Ishikawa (cell line): ENCODE data around the gene IL6.

Experiments used
- CEBPB ChIP-seq: IDR thresholded peaks from 2 replicates; pipeline ENCODE4 v1.6.1; 2012
- CREB1 ChIP-seq: IDR thresholded peaks from 2 replicates; pipeline ENCODE4 v1.6.1; 2012; ENCODE audit warnings: low read depth
- EGR1 ChIP-seq: IDR thresholded peaks from 2 replicates; pipeline ENCODE4 v1.6.1; 2012
- EP300 ChIP-seq: IDR thresholded peaks from 2 replicates; pipeline ENCODE4 v1.6.1; 2012; ENCODE audit warnings: borderline replicate concordance
- FOXM1 ChIP-seq: IDR thresholded peaks from 2 replicates; pipeline ENCODE4 v1.6.1; 2012; ENCODE audit warnings: low read depth, borderline replicate concordance
- NFIC ChIP-seq: IDR thresholded peaks from 2 replicates; pipeline ENCODE4 v1.6.1; 2012
- RAD21 ChIP-seq: IDR thresholded peaks from 2 replicates; pipeline ENCODE4 v1.6.1; 2012; ENCODE audit warnings: low read depth
- TAF1 ChIP-seq: IDR thresholded peaks from 2 replicates; pipeline ENCODE4 v1.6.1; 2012; ENCODE audit warnings: low read depth, mild to moderate bottlenecking
- TCF12 ChIP-seq: IDR thresholded peaks from 2 replicates; pipeline ENCODE4 v1.6.1; 2012; ENCODE audit warnings: low read depth
- TEAD4 ChIP-seq: IDR thresholded peaks from 2 replicates; pipeline ENCODE4 v1.6.1; 2012
- USF1 ChIP-seq: IDR thresholded peaks from 2 replicates; pipeline ENCODE4 v1.6.1; 2012
- YY1 ChIP-seq: IDR thresholded peaks from 2 replicates; pipeline ENCODE4 v1.6.1; 2012; ENCODE audit warnings: low read depth
- ZBTB7A ChIP-seq: IDR thresholded peaks from 2 replicates; pipeline ENCODE4 v1.6.1; 2012; ENCODE audit warnings: low read depth
- TF ChIP-seq, protein P1 (sequence below): IDR thresholded peaks from 2 replicates; pipeline ENCODE4 v1.6.1; 2012; ENCODE audit warnings: low read depth, mild to moderate bottlenecking
- TF ChIP-seq, protein P2 (sequence below): IDR thresholded peaks from 2 replicates; pipeline ENCODE4 v1.6.1; 2012

Gene IL6

DNA sequence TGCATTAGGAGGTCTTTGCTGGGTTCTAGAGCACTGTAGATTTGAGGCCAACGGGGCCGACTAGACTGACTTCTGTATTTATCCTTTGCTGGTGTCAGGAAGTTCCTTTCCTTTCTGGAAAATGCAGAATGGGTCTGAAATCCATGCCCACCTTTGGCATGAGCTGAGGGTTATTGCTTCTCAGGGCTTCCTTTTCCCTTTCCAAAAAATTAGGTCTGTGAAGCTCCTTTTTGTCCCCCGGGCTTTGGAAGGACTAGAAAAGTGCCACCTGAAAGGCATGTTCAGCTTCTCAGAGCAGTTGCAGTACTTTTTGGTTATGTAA lies 675 bp downstream of the IL6 start:
- TF ChIP-seq YY1 = no peak
- no peak for TF ChIP-seq CREB1
- TF ChIP-seq, protein P1, sequence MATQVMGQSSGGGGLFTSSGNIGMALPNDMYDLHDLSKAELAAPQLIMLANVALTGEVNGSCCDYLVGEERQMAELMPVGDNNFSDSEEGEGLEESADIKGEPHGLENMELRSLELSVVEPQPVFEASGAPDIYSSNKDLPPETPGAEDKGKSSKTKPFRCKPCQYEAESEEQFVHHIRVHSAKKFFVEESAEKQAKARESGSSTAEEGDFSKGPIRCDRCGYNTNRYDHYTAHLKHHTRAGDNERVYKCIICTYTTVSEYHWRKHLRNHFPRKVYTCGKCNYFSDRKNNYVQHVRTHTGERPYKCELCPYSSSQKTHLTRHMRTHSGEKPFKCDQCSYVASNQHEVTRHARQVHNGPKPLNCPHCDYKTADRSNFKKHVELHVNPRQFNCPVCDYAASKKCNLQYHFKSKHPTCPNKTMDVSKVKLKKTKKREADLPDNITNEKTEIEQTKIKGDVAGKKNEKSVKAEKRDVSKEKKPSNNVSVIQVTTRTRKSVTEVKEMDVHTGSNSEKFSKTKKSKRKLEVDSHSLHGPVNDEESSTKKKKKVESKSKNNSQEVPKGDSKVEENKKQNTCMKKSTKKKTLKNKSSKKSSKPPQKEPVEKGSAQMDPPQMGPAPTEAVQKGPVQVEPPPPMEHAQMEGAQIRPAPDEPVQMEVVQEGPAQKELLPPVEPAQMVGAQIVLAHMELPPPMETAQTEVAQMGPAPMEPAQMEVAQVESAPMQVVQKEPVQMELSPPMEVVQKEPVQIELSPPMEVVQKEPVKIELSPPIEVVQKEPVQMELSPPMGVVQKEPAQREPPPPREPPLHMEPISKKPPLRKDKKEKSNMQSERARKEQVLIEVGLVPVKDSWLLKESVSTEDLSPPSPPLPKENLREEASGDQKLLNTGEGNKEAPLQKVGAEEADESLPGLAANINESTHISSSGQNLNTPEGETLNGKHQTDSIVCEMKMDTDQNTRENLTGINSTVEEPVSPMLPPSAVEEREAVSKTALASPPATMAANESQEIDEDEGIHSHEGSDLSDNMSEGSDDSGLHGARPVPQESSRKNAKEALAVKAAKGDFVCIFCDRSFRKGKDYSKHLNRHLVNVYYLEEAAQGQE = no peak
- TF ChIP-seq EP300 = no peak
- TF ChIP-seq EGR1 = no peak
- TF ChIP-seq CEBPB = no peak
- TF ChIP-seq, protein P2, sequence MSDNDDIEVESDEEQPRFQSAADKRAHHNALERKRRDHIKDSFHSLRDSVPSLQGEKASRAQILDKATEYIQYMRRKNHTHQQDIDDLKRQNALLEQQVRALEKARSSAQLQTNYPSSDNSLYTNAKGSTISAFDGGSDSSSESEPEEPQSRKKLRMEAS = no peak
- no peak for TF ChIP-seq FOXM1
- no peak for TF ChIP-seq TEAD4
- no peak for TF ChIP-seq ZBTB7A
- no peak for TF ChIP-seq RAD21
- TF ChIP-seq NFIC = no peak
- TF ChIP-seq TCF12 = no peak
- no peak for TF ChIP-seq USF1
- TF ChIP-seq TAF1 = no peak

- TF ChIP-seq USF1 (no peak), NFIC (no peak), TAF1 (no peak), EP300 (no peak), RAD21 (no peak), TEAD4 (no peak), CEBPB (no peak), CREB1 (no peak), FOXM1 (no peak), YY1 (no peak), EGR1 (no peak), ZBTB7A (no peak), TCF12 (no peak)
- TF ChIP-seq, protein P2 = no peak
Measured at GRCh38 chr7:22728401-22729029, 1.5 kb downstream of the IL6 start.

GRCh38 chr7:22729180-22729825 lies 2.3 kb downstream of the IL6 start:
- TF ChIP-seq, protein P1 = peak; percentile 61
- no peak for TF ChIP-seq USF1

- TF ChIP-seq TAF1 (no peak), USF1 (no peak)
Measured at GRCh38 chr7:22730066-22730710, 3.2 kb downstream of the IL6 start.

GRCh38 chr7:22730921-22731654 lies 4.1 kb downstream of the IL6 start:
- no peak for TF ChIP-seq ZBTB7A
- TF ChIP-seq TAF1 = no peak
- TF ChIP-seq NFIC = no peak
- TF ChIP-seq CREB1 = no peak
- TF ChIP-seq FOXM1 = no peak
